ENCODE data around the gene GPR34. TPM values are rescaled to one million over a fixed set of nuclear protein-coding genes. Genes with fewer than 3 reads are reported as not detected.

Gene GPR34
- total and polyA plus RNA-seq, 2 of the 13 experiments (the other 11 are each of a cell fraction or from before 2014, with no cell fraction given) = not detected

GRCh38 chrX:41653125-41653524, 35.6 kb upstream of the GPR34 start:
- Histone ChIP-seq H2AFZ (ENCODE audit: low read length) (no peak overlapping the region), H3K27me3 (ENCODE audit: control insufficient read depth in 1 of 2, insufficient read depth in 2 of 2, low read length in 2 of 2) (no peaks in the 10 kb centered on the region), H3K4me1 (ENCODE audit: insufficient read depth, low read length) (no peaks in the 10 kb centered on the region; the same call in 1 of the 2 replicates), H3K4me2 (ENCODE audit: low read depth, low read length) (no peak overlapping the region), H3K36me3 (replicated peaks in 1 of 2; ENCODE audit: control insufficient read depth in 1 of 2, insufficient read depth in 2 of 2, low read length in 2 of 2) (peaks cover 0 to 3% of the 10 kb centered on the region in 2 experiments; a peak in 1 of 5 replicates), H3K4me3 (replicated peaks in 1 of 3; ENCODE audit: insufficient read depth in 1 of 3, low read depth in 2 of 3, low read length in 3 of 3) (no peak overlapping the region), H3K27ac (ENCODE audit: extremely low read length, insufficient read depth, low read length) (no peak overlapping the region), H4K20me1 (ENCODE audit: insufficient read depth, low read length) (no peaks in the 10 kb centered on the region), H3K9ac (ENCODE audit: insufficient read depth, low read depth, low read length) (no peak overlapping the region), H3K9me3 (ENCODE audit: low read length) (no peaks in the 10 kb centered on the region), H3K79me2 (ENCODE audit: insufficient read depth, low read length) (no peaks in the 10 kb centered on the region)
- ChIA-PET CTCF (ENCODE audit: low intra/inter-chr PET ratio, low total read pairs) (no interaction called here), POLR2A (no interaction called here)
- in situ Hi-C loops (cut with HindIII; ENCODE audit: extremely low pct_ligation_motif_present, low pct_unique_long_range_greater_than_20kb) (no loop called here), intact Hi-C loops (cut with micrococcal nuclease; ENCODE audit: unreplicated experiment) (no loop called here)
- no peak for FAIRE-seq
- no peak for DNase-seq (ENCODE audit: low spot score)
- BruUV-seq (replicated peaks) = no TSS peak
- no peak for ATAC-seq
- 100% methylated on average over 4 of the region's 4 CpGs for WGBS (ENCODE audit: low lambda C conversion rate)
- TF ChIP-seq CEBPB (IDR thresholded peaks at IDR 0.05; ENCODE audit: borderline replicate concordance, low read depth, low read length) (peak; percentile 66), LRRFIP1 (CRISPR knock-in tag; conservative IDR thresholded peaks at IDR 0.05) (no peak)

GRCh38 chrX:41655101-41655500, 33.7 kb upstream of the GPR34 start:
- H3K4me3 ChIP-seq (replicated peaks in 1 of 3; ENCODE audit: insufficient read depth in 1 of 3, low read depth in 2 of 3, low read length in 3 of 3) = no peak overlapping the region
- 92% methylated on average over 4 of the region's 4 CpGs for WGBS (ENCODE audit: low lambda C conversion rate)
- intact Hi-C loops (cut with micrococcal nuclease; ENCODE audit: unreplicated experiment) (no loop called here), in situ Hi-C loops (cut with HindIII; ENCODE audit: extremely low pct_ligation_motif_present, low pct_unique_long_range_greater_than_20kb) (no loop called here)
- no peak overlapping the region for H3K9ac ChIP-seq (ENCODE audit: insufficient read depth, low read depth, low read length)
- no peaks in the 10 kb centered on the region for H4K20me1 ChIP-seq (ENCODE audit: insufficient read depth, low read length)
- H3K27ac ChIP-seq (ENCODE audit: extremely low read length, insufficient read depth, low read length) = no peak overlapping the region
- ATAC-seq = no peak
- DNase-seq (ENCODE audit: low spot score) = no peak
- no peak for TF ChIP-seq MEF2D (CRISPR knock-in tag; IDR thresholded peaks at IDR 0.05)
- no peaks in the 10 kb centered on the region for H3K79me2 ChIP-seq (ENCODE audit: insufficient read depth, low read length)
- no peak overlapping the region for H3K4me2 ChIP-seq (ENCODE audit: low read depth, low read length)
- no peak overlapping the region for H2AFZ ChIP-seq (ENCODE audit: low read length)
- no peaks in the 10 kb centered on the region for H3K27me3 ChIP-seq (ENCODE audit: control insufficient read depth in 1 of 2, insufficient read depth in 2 of 2, low read length in 2 of 2)
- H3K9me3 ChIP-seq (ENCODE audit: low read length) = no peaks in the 10 kb centered on the region
- CTCF ChIA-PET (ENCODE audit: low intra/inter-chr PET ratio, low total read pairs) = no interaction called here
- POLR2A ChIA-PET = no interaction called here
- no peaks in the 10 kb centered on the region; the same call in 1 of the 2 replicates for H3K4me1 ChIP-seq (ENCODE audit: insufficient read depth, low read length)
- no peak for FAIRE-seq
- BruUV-seq (replicated peaks) = no TSS peak
- H3K36me3 ChIP-seq (replicated peaks in 1 of 2; ENCODE audit: control insufficient read depth in 1 of 2, insufficient read depth in 2 of 2, low read length in 2 of 2) = peaks cover 2 to 4% of the 10 kb centered on the region in 2 experiments; a peak in 2 of 5 replicates

Measured in HepG2 (cell line).